Jurkat, Clone E6-1 (cell line): ENCODE measurements around the gene MRTFA. TPM values are rescaled to one million over a fixed set of nuclear protein-coding genes. Genes with fewer than 3 reads are reported as not detected.
A peak's percentile ranks its signal among the peaks of the same experiment; 100 is the strongest.
"Not testable (repeated sequence)": the region's sequence is repeated elsewhere in the genome, so short reads cannot be mapped to it uniquely, and the experiment has no call there.

Experiments
- DNase-seq: peaks from one replicate; pipeline ENCODE4 v3.0.0-alpha.2; 2011; ENCODE audit warnings: low read depth, low spot score
- H3K4me3 ChIP-seq: 2 replicates; pipeline ENCODE4 v1.5.1; 2011; ENCODE audit warnings: mild to moderate bottlenecking, low read length, control low read depth, moderate library complexity
- polyA plus RNA-seq: library from polyadenylated mRNA; unstranded; fragments of >200 nt; gene quantifications from one replicate; pipeline ENCODE4 v1.2.1, GENCODE V29; 2012; ENCODE audit warnings: missing spikeins; ENCODE audit not compliant: insufficient read length, insufficient read depth

MRTFA gene
- 25.6 TPM for polyA plus RNA-seq

DNA sequence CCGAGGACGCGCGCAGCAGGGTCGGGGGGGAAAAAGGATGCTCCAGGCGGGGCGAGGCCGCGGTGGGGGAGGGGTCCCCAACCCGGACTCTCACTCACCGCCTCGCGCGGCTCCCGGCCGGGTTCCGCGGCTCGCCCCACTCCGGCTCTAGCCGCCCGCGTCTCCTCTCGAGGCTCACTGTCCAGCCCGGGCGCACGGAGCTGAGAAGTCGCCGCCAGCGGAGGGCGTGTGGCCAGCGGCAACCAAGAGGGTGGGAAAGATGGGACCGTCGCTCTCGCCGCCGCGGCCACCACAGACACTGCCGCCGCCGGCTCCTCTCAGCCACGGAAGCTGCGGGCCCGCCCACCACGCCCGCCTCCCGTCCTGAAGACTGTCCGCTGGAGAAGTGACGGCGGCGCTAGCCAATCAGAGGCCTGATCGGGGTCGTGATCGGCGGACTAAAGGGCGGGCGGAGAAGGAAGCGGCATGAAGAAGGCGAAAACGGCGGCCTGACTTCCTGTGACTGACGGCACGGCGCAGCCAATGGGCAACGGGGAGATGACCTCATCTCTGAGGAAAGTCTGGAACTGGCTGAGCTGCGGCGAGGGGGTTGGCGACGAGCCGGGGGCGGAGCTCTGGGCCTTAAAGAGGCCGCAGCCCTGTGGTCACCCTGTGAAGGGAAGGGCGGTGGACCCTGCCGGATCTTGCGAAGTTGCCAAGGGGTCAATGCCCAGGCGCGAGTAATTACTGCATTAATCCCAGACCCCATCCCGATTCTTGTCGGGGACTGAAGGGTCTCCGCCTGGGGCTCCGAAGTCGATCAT lies at the start of gene MRTFA:
Gene MRTFA, minus strand, starts transcription at position 340 of the 803 bp plus-strand sequence.
- H3K4me3 ChIP-seq, result peak within 1 kb of the TSS; percentile 90
- DNase-seq, result peak; percentile 99

DNA sequence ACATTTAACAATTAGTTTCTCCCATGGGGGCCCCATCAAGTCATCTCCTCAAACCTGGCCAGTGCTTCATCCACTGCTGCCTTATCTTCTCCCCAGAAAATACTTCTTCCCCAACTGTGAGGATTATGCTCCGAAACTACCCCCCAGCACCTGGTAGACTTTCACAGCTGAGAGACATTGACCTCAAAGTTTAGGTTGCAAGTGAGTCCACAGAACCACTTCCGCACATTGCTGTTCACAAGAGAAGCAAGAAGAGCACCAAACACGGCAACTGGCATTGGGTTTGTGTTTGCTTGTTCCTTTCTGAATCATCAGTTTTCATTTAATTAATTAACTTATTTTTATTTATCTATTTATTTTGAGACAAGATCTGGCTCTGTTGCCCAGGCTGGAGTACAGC lies 48.9 kb upstream of the MRTFA start:
- H3K4me3 ChIP-seq, result no peak overlapping the region
- no peak for DNase-seq

DNA sequence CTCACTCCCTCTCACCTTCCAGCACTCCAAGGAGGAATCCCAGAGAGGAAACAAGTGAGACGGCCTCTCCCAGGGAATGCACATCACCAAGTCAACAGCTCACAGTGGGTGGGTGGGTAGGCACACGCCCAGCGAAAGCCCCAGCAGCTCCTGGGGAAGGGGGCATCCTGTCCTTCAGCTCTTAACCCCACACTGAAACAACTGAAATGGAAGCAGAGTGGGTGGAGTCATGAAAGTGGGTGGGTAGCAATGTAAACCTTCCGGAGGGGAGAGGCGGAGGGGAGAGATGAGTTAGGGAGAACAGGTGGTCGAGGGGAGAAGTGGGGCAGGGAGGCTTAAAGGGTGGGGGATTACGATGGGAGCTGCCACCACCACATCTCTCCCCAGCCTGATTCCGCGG lies 48.2 kb upstream of the MRTFA start:
- H3K4me3 ChIP-seq, result no peak overlapping the region
- no peak for DNase-seq

DNA sequence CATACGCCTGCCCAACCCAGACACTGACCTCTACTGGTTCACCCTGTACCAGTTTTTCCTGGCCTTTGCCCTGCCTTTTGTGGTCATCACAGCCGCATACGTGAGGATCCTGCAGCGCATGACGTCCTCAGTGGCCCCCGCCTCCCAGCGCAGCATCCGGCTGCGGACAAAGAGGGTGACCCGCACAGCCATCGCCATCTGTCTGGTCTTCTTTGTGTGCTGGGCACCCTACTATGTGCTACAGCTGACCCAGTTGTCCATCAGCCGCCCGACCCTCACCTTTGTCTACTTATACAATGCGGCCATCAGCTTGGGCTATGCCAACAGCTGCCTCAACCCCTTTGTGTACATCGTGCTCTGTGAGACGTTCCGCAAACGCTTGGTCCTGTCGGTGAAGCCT lies 44.9 kb upstream of the MRTFA start:
- no peak for DNase-seq
- H3K4me3 ChIP-seq, result no peak overlapping the region

DNA sequence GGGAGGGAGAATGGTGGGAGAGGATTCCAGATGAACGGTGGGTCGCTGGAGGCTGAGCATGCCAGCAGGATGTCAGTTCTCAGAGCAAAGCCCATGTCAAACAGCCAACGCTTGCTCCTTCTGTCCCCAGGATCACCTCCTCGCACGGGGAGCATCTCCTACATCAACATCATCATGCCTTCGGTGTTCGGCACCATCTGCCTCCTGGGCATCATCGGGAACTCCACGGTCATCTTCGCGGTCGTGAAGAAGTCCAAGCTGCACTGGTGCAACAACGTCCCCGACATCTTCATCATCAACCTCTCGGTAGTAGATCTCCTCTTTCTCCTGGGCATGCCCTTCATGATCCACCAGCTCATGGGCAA lies 44.3 kb upstream of the MRTFA start:
- no peak for DNase-seq
- no peak overlapping the region for H3K4me3 ChIP-seq

DNA sequence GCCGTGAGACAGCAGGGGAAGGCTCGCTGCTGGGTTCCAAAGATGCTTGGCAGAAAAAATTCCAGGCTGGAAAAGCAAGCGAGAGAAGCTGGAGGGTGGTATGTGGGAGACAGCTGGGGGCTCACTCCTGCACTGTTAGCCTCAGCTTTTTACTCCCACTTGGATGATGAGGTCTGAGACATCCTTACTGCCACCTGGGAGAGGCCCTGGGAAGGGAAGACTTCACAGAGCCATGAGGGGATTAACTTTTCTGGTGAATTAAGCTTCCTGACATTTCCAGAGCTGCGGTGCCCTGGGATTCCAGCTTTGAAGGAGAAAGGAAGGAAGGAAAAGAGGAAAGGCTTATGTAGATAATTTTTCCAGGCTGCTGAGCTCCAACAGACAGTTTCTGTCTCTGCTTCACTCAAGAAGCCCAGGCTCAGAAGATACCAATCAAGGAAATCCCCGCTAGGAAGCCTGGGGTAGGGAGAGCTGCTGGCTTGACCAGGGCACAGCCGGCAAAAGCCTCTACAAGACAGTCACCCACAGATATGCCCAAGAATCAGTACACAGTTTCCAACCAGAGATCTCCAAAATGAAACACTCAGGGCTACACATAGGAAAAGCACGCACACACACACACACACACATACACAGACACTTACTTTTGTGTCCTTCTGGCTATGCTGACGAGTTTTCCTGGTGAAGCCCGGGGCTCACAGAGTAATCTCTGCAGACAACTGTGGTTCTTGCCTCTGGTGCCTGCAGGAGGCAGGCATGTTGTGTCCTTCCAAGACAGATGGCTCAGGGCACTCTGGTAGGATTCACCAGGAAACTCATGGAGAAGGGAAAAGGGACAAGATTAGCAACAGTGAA lies 43.7 kb upstream of the MRTFA start:
- H3K4me3 ChIP-seq, result no peak overlapping the region
- no peak for DNase-seq

DNA sequence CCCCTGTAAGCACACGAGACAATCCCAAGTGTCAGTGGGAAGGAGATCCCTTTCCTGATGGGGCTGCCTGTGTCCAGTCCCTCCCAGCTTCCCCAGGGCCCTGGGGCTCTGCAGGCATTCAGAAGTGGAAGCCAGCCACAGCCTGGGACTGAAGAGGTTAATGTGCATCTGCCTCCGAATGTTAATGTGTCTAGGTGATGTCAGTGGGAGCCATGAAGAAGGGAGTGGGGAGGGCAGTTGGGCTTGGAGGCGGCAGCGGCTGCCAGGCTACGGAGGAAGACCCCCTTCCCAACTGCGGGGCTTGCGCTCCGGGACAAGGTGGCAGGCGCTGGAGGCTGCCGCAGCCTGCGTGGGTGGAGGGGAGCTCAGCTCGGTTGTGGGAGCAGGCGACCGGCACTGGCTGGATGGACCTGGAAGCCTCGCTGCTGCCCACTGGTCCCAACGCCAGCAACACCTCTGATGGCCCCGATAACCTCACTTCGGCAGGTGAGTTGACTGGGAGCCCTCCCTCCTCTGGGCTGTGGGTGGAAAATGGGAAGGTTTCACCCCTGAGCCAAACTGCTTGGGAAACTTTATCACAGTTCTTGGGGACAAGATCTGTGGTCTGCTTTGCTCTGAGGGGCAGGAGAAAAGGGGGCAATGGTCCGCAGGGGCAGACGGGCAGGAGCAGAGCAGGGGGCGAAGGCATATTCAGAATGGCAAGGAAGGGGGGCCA lies 42.9 kb upstream of the MRTFA start, which contains the start of gene MCHR1:
Gene MCHR1, plus strand, starts transcription at position 236 of the 715 bp plus-strand sequence. Its CDS starts 169 bp downstream, at position 405.
- DNase-seq, result no peak
- H3K4me3 ChIP-seq, result no peak within 1 kb of the TSS

DNA sequence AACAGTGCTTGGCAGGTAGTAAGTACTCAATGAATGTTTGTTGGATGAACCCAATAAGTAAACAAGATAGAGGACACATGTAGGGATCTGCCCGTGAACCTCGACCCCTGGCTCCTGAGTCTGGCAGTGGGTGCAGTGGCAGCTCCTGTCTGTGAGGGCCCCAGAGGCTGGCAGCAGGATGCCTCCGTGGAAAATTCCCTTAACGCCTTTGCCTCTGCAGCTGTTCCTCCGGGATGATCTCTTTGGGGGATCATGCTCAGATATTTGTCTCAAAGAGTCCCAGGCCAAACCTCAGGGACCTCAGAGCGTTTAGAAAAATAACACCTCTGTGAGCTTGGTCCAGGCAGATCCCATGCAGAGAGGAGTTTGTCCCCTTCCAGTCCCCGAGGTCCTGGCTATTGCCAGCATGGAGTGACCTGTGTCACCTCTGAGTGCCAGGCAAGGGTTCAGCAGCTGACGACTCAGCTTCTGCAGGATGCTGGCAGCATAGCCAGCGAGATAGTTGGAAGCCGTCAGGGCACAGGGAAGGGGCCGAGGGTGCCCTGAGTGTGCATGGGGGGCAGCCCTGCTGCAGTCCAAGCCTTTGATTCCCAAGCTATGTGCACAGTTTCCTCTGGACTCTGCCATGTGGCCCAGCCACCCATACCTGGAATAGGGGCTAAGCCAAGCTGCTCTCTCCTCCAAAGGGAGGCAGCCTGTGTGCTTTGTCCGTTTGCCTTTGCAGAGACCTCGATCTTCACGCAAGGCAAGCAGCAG lies 42.2 kb upstream of the MRTFA start:
- DNase-seq, result no peak
- H3K4me3 ChIP-seq, result no peak overlapping the region

DNA sequence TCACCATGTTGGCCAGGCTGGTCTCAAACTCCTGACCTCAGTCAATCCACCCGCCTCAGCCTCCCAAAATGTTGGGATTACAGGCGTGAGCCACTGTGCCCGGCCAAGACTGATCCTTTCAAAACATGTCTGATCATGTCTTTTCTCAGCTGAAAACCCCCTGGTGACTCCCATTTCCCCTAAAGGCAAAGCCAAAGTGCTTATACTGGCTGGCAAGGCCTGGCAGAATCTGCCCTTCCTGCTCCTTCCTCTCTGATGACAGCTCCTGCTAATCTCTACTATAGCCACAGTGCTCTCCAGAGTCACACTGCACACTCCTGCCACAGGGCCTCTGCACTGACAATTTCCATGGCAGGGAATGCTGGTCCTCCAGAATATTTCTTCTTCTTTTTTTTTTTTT lies 40.1 kb upstream of the MRTFA start:
- no peak for DNase-seq
- H3K4me3 ChIP-seq, result no peak overlapping the region

DNA sequence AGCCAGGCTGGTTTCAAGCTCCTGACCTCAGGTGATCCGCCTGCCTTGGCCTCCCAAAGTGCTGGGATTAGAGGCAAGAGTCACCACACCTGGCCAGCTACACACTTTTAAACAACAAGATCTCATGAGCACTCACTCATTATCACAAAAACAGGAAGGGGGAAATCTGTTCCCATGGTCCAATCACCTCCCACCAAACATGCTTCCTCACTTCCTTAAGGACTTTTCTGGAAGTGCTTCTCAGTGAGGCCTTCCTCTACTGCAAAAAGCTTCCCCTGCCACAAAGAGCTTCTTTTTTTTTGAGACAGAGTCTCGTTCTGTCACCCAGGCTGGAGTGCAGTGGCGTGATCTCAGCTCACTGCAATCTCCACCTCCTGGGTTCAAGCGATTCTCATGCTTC lies 39.6 kb upstream of the MRTFA start:
- H3K4me3 ChIP-seq, DNase-seq: not testable (repeated sequence)

DNA sequence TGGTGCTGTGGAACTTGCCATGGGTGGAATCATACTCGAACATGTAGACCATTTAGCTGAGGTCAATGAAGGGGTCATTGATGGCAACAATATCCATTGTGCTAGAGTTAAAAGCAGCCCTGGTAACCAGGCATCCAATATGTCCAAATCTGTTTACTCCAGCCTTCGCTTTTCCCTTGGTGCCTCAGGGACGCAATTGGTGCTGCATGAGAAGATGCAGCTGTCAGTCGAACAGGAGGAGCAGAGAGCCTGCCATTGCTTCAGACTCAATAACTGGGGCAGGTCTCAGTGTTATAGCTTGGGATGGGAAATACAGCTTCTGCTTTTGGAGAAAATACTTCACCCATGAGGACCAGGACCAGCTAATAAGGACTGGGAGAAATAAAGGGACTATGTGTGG lies 37.8 kb upstream of the MRTFA start:
- no peak for DNase-seq
- H3K4me3 ChIP-seq, result no peak overlapping the region

DNA sequence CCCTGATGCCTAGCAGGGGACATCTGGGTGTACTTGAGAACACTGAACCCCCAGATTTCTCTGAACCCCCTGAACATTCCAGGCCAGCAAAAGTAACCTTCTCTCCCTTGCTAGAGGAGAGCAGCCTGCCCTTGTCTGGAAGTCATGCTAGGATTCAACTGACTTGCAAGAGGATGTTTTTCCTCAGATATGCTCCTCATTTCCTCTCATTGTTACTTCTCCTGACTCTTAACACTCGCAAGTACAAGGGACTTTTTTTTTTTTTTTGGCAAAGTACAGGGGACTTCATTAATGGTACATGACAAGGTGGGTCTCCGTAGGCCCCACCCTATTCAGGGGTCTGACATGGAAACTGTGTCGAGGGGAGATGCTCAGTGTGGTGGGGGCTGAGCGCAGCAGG lies 36.5 kb upstream of the MRTFA start:
- DNase-seq, result no peak
- no peak overlapping the region for H3K4me3 ChIP-seq

DNA sequence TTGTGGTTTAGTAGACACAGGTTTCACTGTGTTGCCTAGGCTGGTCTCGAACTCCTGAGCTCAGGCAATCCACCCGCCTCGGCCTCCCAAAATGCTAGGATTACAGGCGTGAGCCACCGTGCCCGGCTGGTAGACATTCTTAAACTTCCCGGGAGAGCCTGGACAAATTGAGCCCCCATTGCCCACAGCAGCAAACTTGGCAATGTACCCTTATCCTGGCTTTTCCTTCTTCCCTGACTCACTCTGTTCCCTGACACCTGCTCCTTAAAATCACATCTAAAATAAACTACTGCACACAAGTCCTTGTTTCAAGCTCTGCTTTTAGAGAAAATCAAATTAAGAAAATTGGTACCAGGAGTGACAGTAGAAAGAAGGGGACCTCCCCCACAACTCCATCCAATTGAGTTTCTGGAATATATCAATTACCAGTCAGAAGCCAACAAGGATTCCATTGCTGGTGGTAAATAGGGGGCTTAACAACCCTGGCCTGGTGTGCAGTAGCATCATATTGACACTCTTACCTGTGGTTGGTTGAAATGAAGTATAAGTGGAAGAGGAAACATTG lies 35.4 kb upstream of the MRTFA start:
- DNase-seq, result no peak
- H3K4me3 ChIP-seq, result no peak overlapping the region

DNA sequence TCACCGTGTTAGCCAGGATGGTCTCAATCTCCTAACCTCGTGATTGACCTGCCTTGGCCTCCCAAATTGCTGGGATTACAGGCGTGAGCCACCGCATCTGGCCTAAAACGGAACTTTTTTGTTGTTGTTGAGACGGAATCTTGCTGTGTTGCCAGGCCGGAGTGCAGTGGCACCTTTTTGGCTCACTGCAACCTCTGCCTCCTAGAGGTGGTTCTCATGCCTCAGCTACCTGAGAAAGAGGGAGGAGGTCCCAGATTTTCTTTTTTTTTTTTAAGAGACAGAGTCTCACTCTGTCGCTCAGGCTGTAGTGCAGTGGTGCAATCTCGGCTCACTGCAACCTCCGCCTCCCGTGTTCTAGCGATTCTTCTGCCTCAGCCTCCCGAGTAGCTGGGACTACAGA lies 34.9 kb upstream of the MRTFA start:
- no peak overlapping the region for H3K4me3 ChIP-seq
- no peak for DNase-seq

DNA sequence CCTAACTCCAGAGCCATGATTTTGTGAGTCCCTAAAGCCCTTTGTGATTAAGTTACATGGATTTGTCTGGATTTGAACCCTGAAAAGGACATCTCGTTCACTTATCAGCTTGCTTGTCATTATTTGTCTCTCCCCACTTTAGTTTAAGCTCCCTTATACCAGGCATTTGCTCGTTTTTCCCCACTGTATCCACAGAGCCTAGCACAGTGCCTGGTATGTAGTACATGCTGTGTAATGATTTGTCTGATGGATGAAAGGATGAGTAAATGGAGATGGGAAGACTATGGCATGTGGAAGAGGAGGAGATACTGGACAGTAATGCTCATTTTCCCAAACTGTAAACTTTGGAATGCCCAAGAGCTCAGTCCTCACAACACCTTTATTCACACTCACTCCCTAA lies 33.5 kb upstream of the MRTFA start:
- no peak for DNase-seq
- H3K4me3 ChIP-seq, result no peak overlapping the region

DNA sequence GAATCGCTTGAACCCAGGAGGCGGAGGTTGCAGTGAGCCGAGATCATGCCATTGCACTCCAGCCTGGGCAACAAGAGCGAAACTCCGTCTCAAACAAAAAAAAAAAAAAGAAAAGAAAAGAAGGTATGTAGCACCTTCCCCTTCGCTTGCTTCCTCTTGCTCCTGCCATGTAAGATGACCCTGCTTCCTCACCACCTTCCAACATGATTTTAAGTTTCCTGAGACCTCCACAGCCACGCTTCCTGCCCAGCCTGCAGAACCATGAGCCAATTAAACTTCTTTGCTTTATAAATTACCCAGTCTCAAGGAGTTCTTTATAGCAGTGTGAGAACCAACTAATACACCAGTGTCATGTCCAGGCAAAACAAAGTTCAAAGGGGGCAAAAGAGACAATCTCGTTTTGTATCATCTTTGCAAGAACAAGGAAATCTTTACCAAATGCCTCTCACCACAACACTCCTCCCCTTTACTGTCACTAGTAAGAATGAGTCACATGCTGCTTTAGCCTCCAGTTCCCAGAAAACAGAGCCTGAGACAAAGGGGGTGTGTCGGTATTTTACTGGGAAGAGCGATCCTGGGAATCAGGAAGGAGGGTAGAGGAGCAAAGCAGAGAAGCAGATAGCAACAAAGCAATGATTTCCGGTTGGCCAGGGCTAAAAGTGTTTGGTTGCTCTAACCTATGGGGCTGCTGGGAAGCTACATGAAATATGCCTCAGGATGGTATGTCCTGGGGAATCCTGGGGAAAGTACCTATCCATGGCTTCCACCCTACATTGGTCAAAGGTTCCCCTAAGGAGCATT lies 32.3 kb upstream of the MRTFA start:
- DNase-seq, result no peak
- H3K4me3 ChIP-seq, result no peak overlapping the region

DNA sequence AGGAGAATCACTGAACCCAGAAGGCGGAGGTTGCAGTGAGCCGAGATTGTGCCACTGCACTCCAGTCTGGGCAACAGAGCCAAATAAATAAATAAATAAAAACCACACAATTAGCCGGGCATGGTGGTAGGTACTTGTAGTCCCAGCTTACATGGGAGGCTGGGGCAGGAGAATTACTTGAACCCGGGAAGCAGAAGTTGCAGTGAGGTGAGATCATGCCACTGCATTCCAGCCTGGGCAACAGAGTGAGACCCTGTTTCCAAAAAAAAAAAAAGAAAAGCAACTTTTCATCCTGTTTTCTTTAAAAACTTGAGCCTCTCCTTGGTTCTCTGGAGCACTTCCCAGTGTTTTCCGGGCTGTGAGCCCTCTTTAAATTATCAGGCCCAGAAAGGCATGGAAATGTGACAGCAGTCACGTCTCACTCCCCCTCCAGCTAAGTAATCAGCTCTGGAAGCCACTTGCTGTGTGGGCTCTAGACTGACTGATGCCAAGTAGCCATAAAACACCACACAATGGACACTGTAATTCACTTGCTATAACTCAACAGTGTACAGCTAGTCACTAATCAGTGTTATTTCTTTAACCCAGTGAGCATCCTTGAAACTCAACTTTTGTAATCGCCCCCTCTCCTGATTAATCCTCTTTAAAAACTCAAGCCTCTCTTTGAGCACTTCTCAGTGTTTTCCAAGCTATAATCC lies 29.8 kb upstream of the MRTFA start:
- no peak for DNase-seq
- H3K4me3 ChIP-seq, result no peak overlapping the region
